Neural cell (in vitro differentiated cells): Measurements from ENCODE around the gene OR51Q1. TPM values are rescaled to one million over a fixed set of nuclear protein-coding genes. Genes with fewer than 3 reads are reported as not detected.

Source experiments
- H2AFZ ChIP-seq: fragments of 200-600, 300-800 bp; sonication (generic), shearing (Covaris generic); 2 replicates; pipeline ENCODE4 v1.6.0; 2014; ENCODE audit warnings: low read depth, mild to moderate bottlenecking, antibody characterized with exemption, low read length, moderate library complexity
- H3F3A ChIP-seq: fragments of 200-600 bp; shearing (Covaris generic); 2 replicates; pipeline ENCODE4 v1.6.1; 2016; ENCODE audit warnings: mild to moderate bottlenecking, moderate library complexity, mixed read lengths, antibody characterized with exemption, low read length; ENCODE audit not compliant: insufficient read depth, poor library complexity, severe bottlenecking
- H3K27ac ChIP-seq: fragments of 200-600, 300-800 bp; sonication (generic), shearing (Covaris generic); 2 replicates; pipeline ENCODE4 v1.5.1; 2014; ENCODE audit warnings: mild to moderate bottlenecking, low read length, moderate library complexity
- H3K27me3 ChIP-seq: fragments of 300-800, 200-600 bp; sonication (generic), shearing (Covaris generic); 2 replicates; pipeline ENCODE4 v1.6.0; 2014; ENCODE audit warnings: mild to moderate bottlenecking, low read depth, low read length, moderate library complexity; ENCODE audit not compliant: insufficient read depth
- H3K36me3 ChIP-seq: fragments of 300-800, 200-600 bp; sonication (generic), shearing (Covaris generic); 2 replicates; pipeline ENCODE4 v1.5.1; 2014; ENCODE audit warnings: mild to moderate bottlenecking, antibody characterized with exemption, low read length, moderate library complexity; ENCODE audit not compliant: insufficient read depth
- H3K4me2 ChIP-seq: fragments of 300-800, 200-600 bp; sonication (generic), shearing (Covaris generic); 2 replicates; pipeline ENCODE4 v1.6.0; 2014; ENCODE audit warnings: mild to moderate bottlenecking, low read length
- H3K4me3 ChIP-seq: fragments of 300-800, 200-600 bp; sonication (generic), shearing (Covaris generic); 2 replicates; pipeline ENCODE4 v1.5.1; 2014; ENCODE audit warnings: mild to moderate bottlenecking, low read length, moderate library complexity
- H3K79me2 ChIP-seq: fragments of 200-600 bp; shearing (Covaris generic); replicated peaks from 2 replicates; pipeline ENCODE4 v1.6.0; 2014; ENCODE audit warnings: mild to moderate bottlenecking, low read length, moderate library complexity; ENCODE audit not compliant: insufficient read depth
- H3K9ac ChIP-seq: fragments of 300-800, 200-600 bp; sonication (generic), shearing (Covaris generic); 2 replicates; pipeline ENCODE4 v1.6.1; 2016; ENCODE audit warnings: mild to moderate bottlenecking, low read length, mixed read lengths
- H3K9me2 ChIP-seq: fragments of 200-600 bp; shearing (Covaris generic); 2 replicates; pipeline ENCODE4 v1.6.1; 2016; ENCODE audit warnings: mild to moderate bottlenecking, low read length, mixed read lengths; ENCODE audit not compliant: insufficient read depth
- H3K9me3 ChIP-seq: fragments of 200-600, 300-800 bp; sonication (generic), shearing (Covaris generic); 2 replicates; pipeline ENCODE4 v1.6.1; 2016; ENCODE audit warnings: mild to moderate bottlenecking, mixed run types, low read length, moderate library complexity, mixed read lengths
- H4K20me1 ChIP-seq: fragments of 200-600 bp; shearing (Covaris generic); 2 replicates; pipeline ENCODE4 v1.6.1; 2016; ENCODE audit warnings: mild to moderate bottlenecking, mixed run types; ENCODE audit not compliant: insufficient read depth
- EP300 ChIP-seq: fragments of 450-650 bp; conservative IDR thresholded peaks from 2 replicates; pipeline ENCODE4 v1.6.1; 2014; ENCODE audit warnings: antibody characterized with exemption, mild to moderate bottlenecking, moderate library complexity; ENCODE audit not compliant: poor library complexity, severe bottlenecking
- EZH2 ChIP-seq: fragments of 200-600, 300-800 bp; shearing (Covaris generic), sonication (generic); IDR thresholded peaks from 2 replicates; pipeline ENCODE4 v1.6.1; 2014; ENCODE audit warnings: antibody characterized with exemption, low read length, borderline replicate concordance, mild to moderate bottlenecking; ENCODE audit not compliant: insufficient read depth, poor library complexity, severe bottlenecking
- MXI1 ChIP-seq: fragments of 450-650 bp; conservative IDR thresholded peaks from 2 replicates; pipeline ENCODE4 v1.6.1; 2014; ENCODE audit warnings: antibody characterized with exemption, mild to moderate bottlenecking; ENCODE audit not compliant: poor library complexity, severe bottlenecking
- POLR2AphosphoS5 ChIP-seq: IDR thresholded peaks from 2 replicates; pipeline ENCODE4 v1.6.1; 2012
- RAD21 ChIP-seq: fragments of 450-650 bp; conservative IDR thresholded peaks from 2 replicates; pipeline ENCODE4 v1.6.1; 2014; ENCODE audit warnings: antibody characterized with exemption, mild to moderate bottlenecking, moderate library complexity
- SMC3 ChIP-seq: fragments of 450-650 bp; conservative IDR thresholded peaks from 2 replicates; pipeline ENCODE4 v1.6.1; 2014; ENCODE audit warnings: antibody characterized with exemption, mild to moderate bottlenecking, moderate library complexity; ENCODE audit not compliant: poor library complexity
- TAF1 ChIP-seq: IDR thresholded peaks from 2 replicates; pipeline ENCODE4 v1.6.1; 2012; ENCODE audit warnings: low read depth
- polyA plus RNA-seq: library from polyadenylated mRNA; depleted of rRNA; stranded (reverse); fragments of >200 nt; gene quantifications from 2 replicates; pipeline ENCODE4 v1.2.3, GENCODE V29; 2014
- TF ChIP-seq, protein P1 (sequence below): fragments of 450-650 bp; IDR thresholded peaks from 2 replicates; pipeline ENCODE4 v1.5.1; 2014; ENCODE audit warnings: antibody characterized with exemption, mild to moderate bottlenecking, moderate library complexity; ENCODE audit not compliant: poor library complexity, severe bottlenecking
- TF ChIP-seq, protein P2 (sequence below): IDR thresholded peaks from 2 replicates; pipeline ENCODE4 v1.6.1; 2012; ENCODE audit warnings: borderline replicate concordance

Gene OR51Q1
- polyA plus RNA-seq, 1 donor from 2014 or later = not detected

DNA sequence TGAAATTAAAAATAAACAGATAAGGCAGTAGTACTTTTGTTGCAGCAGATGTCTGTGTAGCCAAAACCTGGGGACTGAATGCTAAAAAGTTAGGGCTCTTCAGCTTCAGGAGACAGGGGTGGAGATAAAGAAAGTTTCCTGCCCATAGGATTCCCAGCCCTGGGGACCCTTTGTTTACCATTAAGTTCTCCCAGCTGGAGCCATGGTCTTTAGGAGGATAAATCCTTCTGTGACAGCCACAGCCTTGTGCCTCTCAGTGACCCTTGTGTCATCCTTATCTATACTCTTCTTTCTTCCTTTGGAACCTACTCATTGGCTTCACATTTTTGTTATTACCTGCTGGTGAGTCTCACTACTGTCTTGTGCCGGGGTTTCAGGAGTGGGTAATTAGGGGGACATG, 38.3 kb upstream of the OR51Q1 start, which contains the start of gene OR51M1:
OR51M1 (plus strand) TSS at position 237 of the 400 bp plus-strand sequence. CDS start 5,587 bp downstream, outside the sequence.
- Histone ChIP-seq H2AFZ (no peak within 1 kb of the TSS), H3F3A (no peaks in the 10 kb centered on the region), H3K9me3 (no peaks in the 10 kb centered on the region), H3K9ac (no peak within 1 kb of the TSS), H3K4me3 (no peak within 1 kb of the TSS), H3K79me2 (no peaks in the 10 kb centered on the region), H3K27ac (no peak within 1 kb of the TSS), H4K20me1 (no peaks in the 10 kb centered on the region), H3K27me3 (no peaks in the 10 kb centered on the region), H3K36me3 (no peaks in the 10 kb centered on the region), H3K4me2 (no peak within 1 kb of the TSS), H3K9me2 (no peaks in the 10 kb centered on the region)
- TF ChIP-seq EZH2 (no peak), POLR2AphosphoS5 (no peak)
- TF ChIP-seq, protein P1, sequence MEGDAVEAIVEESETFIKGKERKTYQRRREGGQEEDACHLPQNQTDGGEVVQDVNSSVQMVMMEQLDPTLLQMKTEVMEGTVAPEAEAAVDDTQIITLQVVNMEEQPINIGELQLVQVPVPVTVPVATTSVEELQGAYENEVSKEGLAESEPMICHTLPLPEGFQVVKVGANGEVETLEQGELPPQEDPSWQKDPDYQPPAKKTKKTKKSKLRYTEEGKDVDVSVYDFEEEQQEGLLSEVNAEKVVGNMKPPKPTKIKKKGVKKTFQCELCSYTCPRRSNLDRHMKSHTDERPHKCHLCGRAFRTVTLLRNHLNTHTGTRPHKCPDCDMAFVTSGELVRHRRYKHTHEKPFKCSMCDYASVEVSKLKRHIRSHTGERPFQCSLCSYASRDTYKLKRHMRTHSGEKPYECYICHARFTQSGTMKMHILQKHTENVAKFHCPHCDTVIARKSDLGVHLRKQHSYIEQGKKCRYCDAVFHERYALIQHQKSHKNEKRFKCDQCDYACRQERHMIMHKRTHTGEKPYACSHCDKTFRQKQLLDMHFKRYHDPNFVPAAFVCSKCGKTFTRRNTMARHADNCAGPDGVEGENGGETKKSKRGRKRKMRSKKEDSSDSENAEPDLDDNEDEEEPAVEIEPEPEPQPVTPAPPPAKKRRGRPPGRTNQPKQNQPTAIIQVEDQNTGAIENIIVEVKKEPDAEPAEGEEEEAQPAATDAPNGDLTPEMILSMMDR = no peak

DNA sequence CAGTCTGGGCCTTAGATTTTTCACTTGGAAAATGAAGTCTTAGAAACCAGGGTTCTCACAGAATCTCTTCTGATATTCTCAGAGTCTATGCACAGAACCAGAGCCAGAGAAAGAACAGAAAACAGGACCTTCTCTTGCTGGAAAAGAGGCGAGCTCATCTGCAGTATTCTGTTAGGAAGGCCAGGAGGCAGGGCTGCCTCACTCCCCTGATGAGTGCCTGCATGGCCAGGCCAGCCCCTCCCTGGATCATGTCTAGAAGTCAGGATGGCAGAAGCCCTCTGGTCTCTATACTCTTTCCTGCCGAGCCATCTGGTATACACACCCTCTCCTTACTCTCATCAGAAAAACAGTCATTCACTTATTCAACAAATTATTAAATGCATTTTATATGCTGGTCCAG, 37.6 kb upstream of the OR51Q1 start:
- Histone ChIP-seq H3K9me3 (no peaks in the 10 kb centered on the region), H3K36me3 (no peaks in the 10 kb centered on the region), H4K20me1 (no peaks in the 10 kb centered on the region), H3K79me2 (no peaks in the 10 kb centered on the region), H3K4me3 (no peak overlapping the region), H3K9ac (no peak overlapping the region), H3K4me2 (no peak overlapping the region), H3K27ac (no peak overlapping the region), H3F3A (no peaks in the 10 kb centered on the region), H3K27me3 (no peaks in the 10 kb centered on the region), H2AFZ (no peak overlapping the region), H3K9me2 (no peaks in the 10 kb centered on the region)
- TF ChIP-seq EZH2 (no peak), TAF1 (no peak), SMC3 (no peak), RAD21 (no peak), EP300 (no peak), MXI1 (no peak), POLR2AphosphoS5 (no peak)
- TF ChIP-seq, protein P2, sequence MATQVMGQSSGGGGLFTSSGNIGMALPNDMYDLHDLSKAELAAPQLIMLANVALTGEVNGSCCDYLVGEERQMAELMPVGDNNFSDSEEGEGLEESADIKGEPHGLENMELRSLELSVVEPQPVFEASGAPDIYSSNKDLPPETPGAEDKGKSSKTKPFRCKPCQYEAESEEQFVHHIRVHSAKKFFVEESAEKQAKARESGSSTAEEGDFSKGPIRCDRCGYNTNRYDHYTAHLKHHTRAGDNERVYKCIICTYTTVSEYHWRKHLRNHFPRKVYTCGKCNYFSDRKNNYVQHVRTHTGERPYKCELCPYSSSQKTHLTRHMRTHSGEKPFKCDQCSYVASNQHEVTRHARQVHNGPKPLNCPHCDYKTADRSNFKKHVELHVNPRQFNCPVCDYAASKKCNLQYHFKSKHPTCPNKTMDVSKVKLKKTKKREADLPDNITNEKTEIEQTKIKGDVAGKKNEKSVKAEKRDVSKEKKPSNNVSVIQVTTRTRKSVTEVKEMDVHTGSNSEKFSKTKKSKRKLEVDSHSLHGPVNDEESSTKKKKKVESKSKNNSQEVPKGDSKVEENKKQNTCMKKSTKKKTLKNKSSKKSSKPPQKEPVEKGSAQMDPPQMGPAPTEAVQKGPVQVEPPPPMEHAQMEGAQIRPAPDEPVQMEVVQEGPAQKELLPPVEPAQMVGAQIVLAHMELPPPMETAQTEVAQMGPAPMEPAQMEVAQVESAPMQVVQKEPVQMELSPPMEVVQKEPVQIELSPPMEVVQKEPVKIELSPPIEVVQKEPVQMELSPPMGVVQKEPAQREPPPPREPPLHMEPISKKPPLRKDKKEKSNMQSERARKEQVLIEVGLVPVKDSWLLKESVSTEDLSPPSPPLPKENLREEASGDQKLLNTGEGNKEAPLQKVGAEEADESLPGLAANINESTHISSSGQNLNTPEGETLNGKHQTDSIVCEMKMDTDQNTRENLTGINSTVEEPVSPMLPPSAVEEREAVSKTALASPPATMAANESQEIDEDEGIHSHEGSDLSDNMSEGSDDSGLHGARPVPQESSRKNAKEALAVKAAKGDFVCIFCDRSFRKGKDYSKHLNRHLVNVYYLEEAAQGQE = no peak
- TF ChIP-seq, protein P1 = no peak
